Upper lobe of left lung (tissue), 6 donors: Measurements from ENCODE around the gene MAP3K9. TPM values are rescaled to one million over a fixed set of nuclear protein-coding genes. Genes with fewer than 3 reads are reported as not detected.
A peak's percentile ranks its signal among the peaks of the same experiment; 100 is the strongest.

Experiments used
- ATAC-seq, 2 donors: fragments of 200-7000 bp; cut with Tn5 transposase; one replicate each; pipeline ENCODE4 v1.9.1; 2022; ENCODE audit warnings: mild to moderate bottlenecking in 2 of 2, moderate library complexity in 2 of 2; ENCODE audit not compliant: low FRiP score in 2 of 2
- DNase-seq, 2 donors: peaks; one replicate each; pipeline ENCODE4 v3.0.0-alpha.2; 2019 to 2020
- H3K27ac ChIP-seq, 4 donors: fragments of 200-600 bp; sonication (generic); one replicate each; pipeline ENCODE4 v1.5.1; 2016 to 2019
- H3K27me3 ChIP-seq, 4 donors: fragments of 200-600 bp; sonication (generic); one replicate each; pipeline ENCODE4 v1.5.1; 2017 to 2019
- H3K36me3 ChIP-seq, 4 donors: fragments of 200-600 bp; sonication (generic); one replicate each; pipeline ENCODE4 v1.5.1; 2016 to 2019
- H3K4me1 ChIP-seq, 4 donors: fragments of 200-600 bp; sonication (generic); one replicate each; pipeline ENCODE4 v1.5.1; 2018 to 2019
- H3K4me3 ChIP-seq, 4 donors: fragments of 200-600 bp; sonication (generic); one replicate each; pipeline ENCODE4 v1.5.1; 2017 to 2019; ENCODE audit warnings: mild to moderate bottlenecking in 2 of 4, moderate library complexity in 1 of 4
- H3K9me3 ChIP-seq, 4 donors: fragments of 200-600 bp; sonication (generic); one replicate each; pipeline ENCODE4 v1.5.1; 2018 to 2019
- CTCF ChIP-seq, 6 experiments: fragments of 450-650 bp in 4 of 6; fragments of 200-600 bp in 2 of 6; sonication (generic) in 2 of 6; IDR thresholded peaks; one replicate each; pipeline ENCODE4 v1.5.1; 2016 to 2019; ENCODE audit warnings: antibody characterized with exemption in 6 of 6
- EP300 ChIP-seq, 4 donors: sonication (generic); formaldehyde crosslinking; IDR thresholded peaks; one replicate each; pipeline ENCODE4 v1.5.1; 2017; ENCODE audit warnings: antibody characterized with exemption in 4 of 4, control low read depth in 2 of 4
- POLR2A ChIP-seq, 4 donors: fragments of 450-650 bp; IDR thresholded peaks; one replicate each; pipeline ENCODE4 v1.5.1; 2016 to 2017; ENCODE audit warnings: antibody characterized with exemption in 4 of 4, mild to moderate bottlenecking in 2 of 4
- POLR2AphosphoS5 ChIP-seq, 2 donors: sonication (generic); formaldehyde crosslinking; IDR thresholded peaks; one replicate each; pipeline ENCODE4 v1.5.1; 2017; ENCODE audit warnings: antibody characterized with exemption in 2 of 2
- WGBS, 2 donors: methylation state at CpG; one replicate each; pipeline ENCODE4 v1.1.5; 2017 to 2018; 5-methylcytosine and 5-hydroxymethylcytosine counted together
- total RNA-seq, 6 donors: library from RNA; depleted of rRNA in 4 of 6; stranded (reverse); fragments of >200 nt in 4 of 6; gene quantifications; one replicate each; pipeline versions ENCODE4 v1.1.0 to v1.2.1, GENCODE V29; 2016 to 2021
- donor health status: DM: no; HTN: no; CAD: no; lungs with moderate emphysema.
- donor health status: DM: no; HTN: yes; CAD: no; lungs with severe emphysema.

The MAP3K9 gene
- total RNA-seq, 6 donors from 2014 or later = 7.6 to 14.5 (median 11.2) TPM

GRCh38 chr14:70804556-70805162, 4.7 kb downstream of the MAP3K9 start:
- Histone ChIP-seq H3K4me1 (peaks cover 12 to 19% (median 14%) of the 10 kb centered on the region in 4 donors), H3K9me3 (no peaks in the 10 kb centered on the region), H3K36me3 (peaks cover 0 to 4% (median 0%) of the 10 kb centered on the region in 4 donors), H3K27me3 (peaks cover 0 to 9% (median 5%) of the 10 kb centered on the region in 4 donors), H3K4me3 (no peak overlapping the region), H3K27ac (no peak overlapping the region)
- WGBS, 2 donors = 70 to 83% methylated on average over 1 of the region's 1 CpG
- ATAC-seq = no peak
- TF ChIP-seq EP300 (IDR thresholded peaks at IDR 0.05) (no peak), POLR2A (IDR thresholded peaks at IDR 0.05) (no peak), POLR2AphosphoS5 (IDR thresholded peaks at IDR 0.05) (no peak), CTCF (IDR thresholded peaks at IDR 0.05) (no peak)
- no peak for DNase-seq

GRCh38 chr14:70803321-70804310, 5.7 kb downstream of the MAP3K9 start:
- H3K4me1 ChIP-seq = peaks cover 5 to 10% (median 9%) of the 10 kb centered on the region in 4 donors
- H3K27me3 ChIP-seq = peaks cover 0 to 1% (median under 1%) of the 10 kb centered on the region in 4 donors
- H3K27ac ChIP-seq = no peak overlapping the region
- TF ChIP-seq POLR2A (IDR thresholded peaks at IDR 0.05) (no peak), EP300 (IDR thresholded peaks at IDR 0.05) (no peak), CTCF (IDR thresholded peaks at IDR 0.05) (no peak), POLR2AphosphoS5 (IDR thresholded peaks at IDR 0.05) (no peak)
- H3K36me3 ChIP-seq = peaks cover 0 to 4% (median 0%) of the 10 kb centered on the region in 4 donors
- DNase-seq (no peak), ATAC-seq (peak in 1 of 2 donors; percentile 55)
- WGBS, 2 donors = 72 to 74% methylated on average over 3 of the region's 3 CpGs
- H3K4me3 ChIP-seq = no peak overlapping the region
- no peaks in the 10 kb centered on the region for H3K9me3 ChIP-seq

- Histone ChIP-seq H3K36me3 (peaks cover 0 to 4% (median 0%) of the 10 kb centered on the region in 4 donors), H3K4me3 (no peak overlapping the region), H3K27me3 (no peaks in the 10 kb centered on the region), H3K4me1 (no peaks in the 10 kb centered on the region), H3K27ac (no peak overlapping the region), H3K9me3 (no peaks in the 10 kb centered on the region)
- TF ChIP-seq POLR2AphosphoS5 (IDR thresholded peaks at IDR 0.05) (no peak), POLR2A (IDR thresholded peaks at IDR 0.05) (no peak), CTCF (IDR thresholded peaks at IDR 0.05) (no peak), EP300 (IDR thresholded peaks at IDR 0.05) (no peak)
- 80 to 88% methylated on average over 1 of the region's 1 CpG for WGBS, 2 donors
- no peak for ATAC-seq
- no peak for DNase-seq
Observed at GRCh38 chr14:70802379-70802778, 6.9 kb downstream of the MAP3K9 start.

- H3K4me1 ChIP-seq = no peaks in the 10 kb centered on the region
- 80 to 81% methylated on average over 5 of the region's 5 CpGs for WGBS, 2 donors
- no peaks in the 10 kb centered on the region for H3K27me3 ChIP-seq
- no peak overlapping the region for H3K4me3 ChIP-seq
- DNase-seq (no peak), ATAC-seq (no peak)
- no peaks in the 10 kb centered on the region for H3K9me3 ChIP-seq
- H3K27ac ChIP-seq = no peak overlapping the region
- TF ChIP-seq CTCF (IDR thresholded peaks at IDR 0.05) = no peak
- TF ChIP-seq POLR2AphosphoS5 (IDR thresholded peaks at IDR 0.05) = no peak
- TF ChIP-seq EP300 (IDR thresholded peaks at IDR 0.05) = no peak
- TF ChIP-seq POLR2A (IDR thresholded peaks at IDR 0.05) = no peak
- peaks cover 0 to 4% (median 0%) of the 10 kb centered on the region in 4 donors for H3K36me3 ChIP-seq
Observed at GRCh38 chr14:70801836-70802235, 7.5 kb downstream of the MAP3K9 start.
